HTERT RPE-1 (cell line): ENCODE results near the gene DLX5.

Experiments used
- in situ Hi-C: fragments of 300-500 bp; cut with MboI; formaldehyde crosslinking; loops from 4 replicates; pipeline ENCODE4 v1.14.3; 2020; ENCODE audit warnings: low sequenced_read_pairs

Gene DLX5

GRCh38 chr7:97018791-97019531 is 5.7 kb downstream of the DLX5 start:
- in situ Hi-C loops: no loop called here

- in situ Hi-C loops: no loop called here
These were observed 6.5 kb downstream of the DLX5 start for GRCh38 chr7:97018126-97018601.

- in situ Hi-C loops: no loop called here
These were observed 7.2 kb downstream of the DLX5 start for GRCh38 chr7:97017192-97018125.

GRCh38 chr7:97016381-97017191 is 8.0 kb downstream of the DLX5 start:
- in situ Hi-C loops: no loop called here

- in situ Hi-C loops: no loop called here
These were observed 8.8 kb downstream of the DLX5 start for GRCh38 chr7:97015756-97016380.

GRCh38 chr7:97015279-97015678 is 9.4 kb downstream of the DLX5 start:
- in situ Hi-C loops: no loop called here

GRCh38 chr7:97014145-97014750 is 10.4 kb downstream of the DLX5 start:
- in situ Hi-C loops: no loop called here

GRCh38 chr7:97013845-97014134 is 10.8 kb downstream of the DLX5 start:
- in situ Hi-C loops: no loop called here

- in situ Hi-C loops: no loop called here
These were observed 11.3 kb downstream of the DLX5 start for GRCh38 chr7:97013134-97013844.

- in situ Hi-C loops: no loop called here
These were observed 12.1 kb downstream of the DLX5 start for GRCh38 chr7:97012365-97013133.

GRCh38 chr7:97011536-97012364 is 12.9 kb downstream of the DLX5 start:
- in situ Hi-C loops: no loop called here

GRCh38 chr7:97011104-97011503 is 13.5 kb downstream of the DLX5 start:
- in situ Hi-C loops: no loop called here

- in situ Hi-C loops: no loop called here
These were observed 14.6 kb downstream of the DLX5 start for GRCh38 chr7:97009753-97010732.

- in situ Hi-C loops: no loop called here
These were observed 16.2 kb downstream of the DLX5 start for GRCh38 chr7:97008275-97008917.

GRCh38 chr7:97007583-97007861 is 17.1 kb downstream of the DLX5 start:
- in situ Hi-C loops: no loop called here

- in situ Hi-C loops: no loop called here
These were observed 17.6 kb downstream of the DLX5 start for GRCh38 chr7:97006816-97007582.
